HG03095 (cell line): ENCODE data around the gene MSANTD2.
A peak's percentile ranks its signal among the peaks of the same experiment; 100 is the strongest.
"Not testable (repeated sequence)": the region's sequence is repeated elsewhere in the genome, so short reads cannot be mapped to it uniquely, and the experiment has no call there.

Experiments
- ATAC-seq: cut with Tn5 transposase; IDR thresholded peaks from one replicate; pipeline ENCODE4 v1.9.1; 2021; ENCODE audit warnings: moderate library complexity; ENCODE audit not compliant: unreplicated experiment

Gene MSANTD2

GRCh38 chr11:124778281-124778680 lies 21.9 kb downstream of the MSANTD2 start:
- no peak for ATAC-seq

DNA sequence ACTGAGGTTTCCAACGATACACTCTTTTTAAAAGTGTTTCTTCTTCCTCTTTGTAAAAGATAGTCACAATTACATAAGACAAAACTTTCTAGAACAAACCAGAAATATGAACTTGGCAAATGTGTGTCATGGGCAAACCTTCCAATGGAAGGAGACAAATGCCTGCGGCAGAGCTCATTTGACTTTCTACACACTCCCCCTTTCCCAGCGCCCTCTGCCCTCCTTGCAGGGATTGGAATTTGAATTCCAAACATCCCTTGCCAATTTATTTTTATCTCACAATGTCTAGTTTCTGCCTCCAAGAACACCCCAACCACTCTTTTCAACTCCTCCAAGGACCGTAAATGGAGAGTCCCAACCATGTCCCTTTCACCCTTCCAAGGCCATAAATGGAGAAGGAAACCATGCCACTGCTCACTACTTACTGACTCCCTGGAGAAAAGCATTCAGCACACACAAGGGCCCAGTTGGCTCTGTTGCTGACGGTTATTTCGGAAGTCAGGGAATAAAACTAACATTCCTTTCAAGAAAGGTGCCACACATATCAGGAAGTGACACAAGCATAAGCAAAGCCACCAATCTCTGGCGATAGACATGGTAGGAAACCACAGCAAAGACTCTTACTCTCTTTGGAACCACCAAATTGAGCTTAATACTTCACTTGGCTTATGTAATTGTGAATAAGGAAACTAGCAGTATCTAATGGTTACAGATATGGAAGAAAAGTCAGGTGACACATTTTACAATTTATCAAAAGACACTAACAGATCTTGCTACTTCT lies 23.2 kb downstream of the MSANTD2 start:
- ATAC-seq, result no peak

GRCh38 chr11:124770959-124771358 lies 29.2 kb downstream of the MSANTD2 start:
- not testable (repeated sequence) for ATAC-seq

DNA sequence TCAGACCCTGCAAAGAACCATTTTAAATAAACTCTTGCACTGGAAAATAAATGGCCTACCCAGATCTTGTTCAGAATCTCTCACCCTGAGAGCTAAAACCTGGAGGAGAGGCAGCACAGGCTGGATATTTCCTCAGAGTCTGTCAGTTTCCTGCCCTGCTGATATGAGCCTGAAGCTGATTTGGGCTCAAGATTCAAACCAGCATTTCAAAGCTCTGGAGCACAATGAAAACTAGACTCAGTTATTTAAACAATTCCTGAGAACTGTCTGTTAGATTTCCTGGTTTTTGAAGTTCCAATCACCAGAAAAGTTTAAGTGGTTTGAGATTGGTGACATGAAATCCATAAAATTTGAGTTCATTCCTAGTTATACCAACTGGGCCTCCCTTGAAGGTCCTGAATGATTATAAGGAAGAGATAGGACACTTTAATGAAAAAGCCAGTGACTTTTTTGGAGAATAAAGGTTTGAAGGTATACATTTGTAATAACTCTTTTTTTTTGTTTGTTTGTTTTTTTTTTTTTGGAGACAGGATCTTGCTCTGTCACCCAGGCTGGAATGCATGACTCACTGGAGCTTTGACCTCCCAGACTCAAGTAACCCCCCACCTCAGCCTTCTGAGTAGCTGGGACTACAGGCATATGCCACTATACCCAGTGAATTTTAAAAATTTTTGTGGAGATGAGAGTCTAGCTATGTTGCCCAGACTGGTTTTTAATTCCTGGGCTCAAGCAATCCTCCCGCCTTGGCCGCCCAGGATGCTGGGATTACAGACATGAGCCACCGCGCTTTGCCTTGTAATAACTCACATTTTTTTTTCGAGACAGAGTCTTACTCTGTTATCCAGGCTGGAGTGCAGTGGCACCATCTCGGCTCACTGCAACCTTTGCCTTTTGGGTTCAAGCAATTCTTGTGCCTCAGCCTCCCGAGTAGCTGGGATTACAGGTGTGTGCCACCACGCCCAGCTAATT lies 30.1 kb downstream of the MSANTD2 start:
- no peak for ATAC-seq

- ATAC-seq, result no peak
Observed at GRCh38 chr11:124768914-124769313, 31.3 kb downstream of the MSANTD2 start.

- no peak for ATAC-seq
Observed at GRCh38 chr11:124766156-124766555, 34.0 kb downstream of the MSANTD2 start.

GRCh38 chr11:124763156-124763947 lies 36.9 kb downstream of the MSANTD2 start:
- ATAC-seq, result no peak

- peak; percentile 13 for ATAC-seq
Observed at GRCh38 chr11:124762624-124763155, 37.5 kb downstream of the MSANTD2 start.

DNA sequence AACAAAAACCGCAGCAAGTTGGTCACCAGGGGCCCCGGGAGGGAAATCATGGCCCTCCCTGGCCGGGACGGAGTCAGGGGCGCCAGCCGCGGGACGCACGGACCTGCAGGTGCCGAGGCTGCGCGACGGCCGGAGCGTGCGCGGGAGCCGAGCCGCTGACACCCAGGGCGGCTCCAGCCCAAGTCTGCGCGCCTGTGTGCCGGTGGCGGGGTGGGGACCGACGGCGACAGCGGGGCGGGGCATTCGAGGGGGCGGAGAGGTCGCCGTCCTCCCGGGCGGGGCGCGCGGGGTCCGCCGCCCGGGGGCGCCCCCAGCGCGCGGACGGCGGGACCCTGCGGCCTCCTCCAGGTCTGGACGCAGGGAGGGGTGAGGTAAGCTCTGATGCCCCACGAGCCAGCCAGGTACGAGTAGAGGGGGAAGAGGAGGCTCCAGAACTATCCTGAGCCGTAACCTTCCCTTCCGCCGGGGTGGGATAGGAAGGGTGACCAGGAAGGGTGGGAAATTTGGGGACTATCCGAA lies 38.0 kb downstream of the MSANTD2 start, which contains the start of gene ESAM:
TSS of gene ESAM (minus strand) at position 186 of the 519 bp plus-strand sequence. CDS start at position 50, 136 bp downstream.
- peak; percentile 52 for ATAC-seq

- peak; percentile 2 for ATAC-seq
Observed at GRCh38 chr11:124761301-124762104, 38.7 kb downstream of the MSANTD2 start.

GRCh38 chr11:124760806-124761205 lies 39.4 kb downstream of the MSANTD2 start:
- no peak for ATAC-seq

GRCh38 chr11:124760205-124760652 lies 40.0 kb downstream of the MSANTD2 start:
- peak; percentile 26 for ATAC-seq

DNA sequence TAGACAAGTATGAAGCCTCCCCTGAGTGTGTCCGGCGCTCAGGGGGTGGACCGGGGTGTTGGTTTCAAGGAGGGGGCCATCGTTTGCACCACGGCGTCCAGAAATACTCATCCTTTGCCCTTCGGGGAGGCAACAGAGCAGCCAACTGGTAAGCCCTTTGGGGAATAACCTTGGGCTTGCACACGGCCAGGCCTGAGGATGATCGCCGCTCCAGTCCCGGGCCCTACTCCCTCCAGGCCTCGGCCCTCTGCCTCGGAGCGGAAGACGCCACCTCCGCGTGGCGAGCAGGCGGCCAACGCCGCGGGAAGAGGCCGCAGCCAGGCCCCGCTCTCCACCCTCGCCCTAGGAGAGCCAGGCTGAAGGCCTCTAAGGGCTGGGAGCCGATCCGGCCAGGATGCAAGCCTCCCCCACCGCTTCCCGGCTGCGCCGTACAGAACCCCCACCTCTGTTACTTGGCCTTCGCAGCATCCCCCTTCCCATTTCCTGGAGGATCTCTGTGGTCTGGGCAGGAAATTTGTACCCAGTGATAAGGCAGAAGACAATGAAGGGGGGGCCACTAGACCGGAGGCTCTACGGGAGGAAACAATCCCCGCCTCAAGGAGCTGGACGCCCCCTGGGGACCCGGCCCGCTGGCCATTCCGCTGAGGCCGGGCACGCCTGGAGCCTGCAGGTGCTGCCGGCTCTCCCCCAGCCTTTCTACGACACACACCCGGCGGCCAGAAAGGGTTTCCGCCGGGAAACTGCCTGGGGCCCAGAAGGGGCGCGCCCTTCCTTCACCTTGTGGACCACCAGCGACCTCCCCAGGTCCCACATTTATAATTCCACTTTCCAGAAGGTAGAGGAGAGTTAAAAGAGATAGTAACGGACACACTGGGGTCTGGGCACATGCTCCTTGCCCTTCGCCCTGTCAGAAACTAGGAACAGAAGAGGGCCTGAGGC lies 40.7 kb downstream of the MSANTD2 start:
- ATAC-seq, result no peak

- ATAC-seq, result peak; percentile 49
Observed at GRCh38 chr11:124758355-124759265, 41.6 kb downstream of the MSANTD2 start.

GRCh38 chr11:124757320-124757719 lies 42.9 kb downstream of the MSANTD2 start:
- no peak for ATAC-seq

DNA sequence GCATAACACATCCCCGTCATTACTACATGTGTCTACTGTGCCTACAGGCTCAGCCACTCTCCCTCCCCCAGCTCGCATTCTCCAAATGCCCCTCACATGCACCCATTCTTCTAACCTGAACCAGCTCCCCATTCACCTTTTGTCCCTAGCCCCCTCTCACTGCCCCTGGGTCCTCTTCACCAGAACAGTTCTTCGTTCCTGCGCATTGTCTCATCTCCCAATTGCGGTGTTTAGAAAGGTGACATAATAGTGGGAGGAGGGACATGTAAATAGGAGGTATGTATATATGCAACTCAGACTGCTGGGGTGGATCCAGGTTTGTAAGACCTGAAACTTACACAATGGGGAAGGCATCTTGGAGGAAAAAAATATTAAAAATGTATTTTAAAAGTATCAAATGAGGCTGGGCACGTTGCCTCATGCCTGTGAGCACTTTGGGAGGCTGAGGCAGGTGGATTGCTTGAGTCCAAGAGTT lies 43.4 kb downstream of the MSANTD2 start:
- ATAC-seq, result no peak
